Liver (tissue), 9 donors: Measurements from ENCODE around the gene ATG5. TPM values are rescaled to one million over a fixed set of nuclear protein-coding genes. Genes with fewer than 3 reads are reported as not detected.
"Not testable (repeated sequence)": the region's sequence is repeated elsewhere in the genome, so short reads cannot be mapped to it uniquely, and the experiment has no call there.

Experiments
- DNase-seq: peaks from one replicate; pipeline ENCODE4 v3.0.0-alpha.2; 2017; ENCODE audit warnings: low spot score
- H3K27ac ChIP-seq, 2 donors: one replicate each; pipeline ENCODE4 v1.7.0; 2013; ENCODE audit warnings: inconsistent platforms in 2 of 2, low read length in 2 of 2, control low read depth in 1 of 2, low read depth in 1 of 2, mild to moderate bottlenecking in 1 of 2
- H3K27me3 ChIP-seq, 4 donors: one replicate each; pipeline versions ENCODE4 v1.6.1 to v1.7.0; 2013; ENCODE audit warnings: low read length in 3 of 4, inconsistent platforms in 1 of 4, mild to moderate bottlenecking in 1 of 4, moderate library complexity in 1 of 4; ENCODE audit not compliant: control insufficient read depth in 4 of 4, insufficient read depth in 4 of 4
- H3K36me3 ChIP-seq, 4 donors: one replicate each; pipeline versions ENCODE4 v1.6.1 to v1.7.0; 2013; ENCODE audit warnings: low read length in 3 of 4, mild to moderate bottlenecking in 3 of 4, low read depth in 1 of 4, moderate library complexity in 1 of 4; ENCODE audit not compliant: control insufficient read depth in 4 of 4, insufficient read depth in 3 of 4
- H3K4me1 ChIP-seq, 4 donors: one replicate each; pipeline versions ENCODE4 v1.6.1 to v1.7.0; 2013; ENCODE audit warnings: low read length in 3 of 4, mild to moderate bottlenecking in 3 of 4, moderate library complexity in 1 of 4; ENCODE audit not compliant: control insufficient read depth in 4 of 4, insufficient read depth in 4 of 4
- H3K4me3 ChIP-seq, 3 donors: one replicate each; pipeline versions ENCODE4 v1.6.1 to v1.7.0; 2013; ENCODE audit warnings: low read length in 3 of 3, control low read depth in 1 of 3, low read depth in 1 of 3, mild to moderate bottlenecking in 1 of 3
- H3K9ac ChIP-seq, 2 donors: one replicate each; pipeline ENCODE4 v1.7.0; 2013; ENCODE audit warnings: low read length in 2 of 2, mild to moderate bottlenecking in 2 of 2, moderate library complexity in 2 of 2, control low read depth in 1 of 2, low read depth in 1 of 2
- H3K9me3 ChIP-seq, 4 donors: one replicate each; pipeline versions ENCODE4 v1.6.1 to v1.7.0; 2013; ENCODE audit warnings: low read length in 3 of 4; ENCODE audit not compliant: control insufficient read depth in 4 of 4
- ATF3 ChIP-seq: IDR thresholded peaks from 2 replicates; pipeline ENCODE4 v1.6.1; 2016; ENCODE audit warnings: antibody characterized with exemption
- CTCF ChIP-seq: fragments of 150-350 bp; IDR thresholded peaks from 2 replicates; pipeline ENCODE4 v1.5.1; 2017; ENCODE audit warnings: improper control_type of control experiment, low read depth, low read length; ENCODE audit not compliant: missing input control
- EGR1 ChIP-seq, 2 donors: IDR thresholded peaks; 2 replicates each; pipeline ENCODE4 v1.6.1; 2016 to 2018; ENCODE audit warnings: antibody characterized with exemption in 2 of 2, low read depth in 2 of 2
- FOXA1 ChIP-seq: IDR thresholded peaks from 2 replicates; pipeline ENCODE4 v1.6.1; 2016; ENCODE audit warnings: antibody characterized with exemption
- FOXA2 ChIP-seq: IDR thresholded peaks from 2 replicates; pipeline ENCODE4 v1.6.1; 2016; ENCODE audit warnings: antibody characterized with exemption
- GABPA ChIP-seq, 2 donors: IDR thresholded peaks in 1 of 2; conservative IDR thresholded peaks in 1 of 2; 2 replicates each; pipeline ENCODE4 v1.6.1; 2016; ENCODE audit warnings: antibody characterized with exemption in 2 of 2, mild to moderate bottlenecking in 1 of 2, moderate library complexity in 1 of 2
- HNF4A ChIP-seq, 2 donors: conservative IDR thresholded peaks; 2 replicates each; pipeline ENCODE4 v1.6.1; 2016; ENCODE audit warnings: antibody characterized with exemption in 2 of 2, mild to moderate bottlenecking in 2 of 2
- HNF4G ChIP-seq: IDR thresholded peaks from 2 replicates; pipeline ENCODE4 v1.6.1; 2016; ENCODE audit warnings: antibody characterized with exemption
- JUND ChIP-seq, 2 donors: IDR thresholded peaks; 2 replicates each; pipeline ENCODE4 v1.6.1; 2016; ENCODE audit warnings: antibody characterized with exemption in 2 of 2
- MAX ChIP-seq: IDR thresholded peaks from 2 replicates; pipeline ENCODE4 v1.6.1; 2016; ENCODE audit warnings: antibody characterized with exemption
- NR2F2 ChIP-seq: IDR thresholded peaks from 2 replicates; pipeline ENCODE4 v1.6.1; 2016; ENCODE audit warnings: antibody characterized with exemption
- RAD21 ChIP-seq, 2 donors: IDR thresholded peaks; 2 replicates each; pipeline ENCODE4 v1.6.1; 2016; ENCODE audit warnings: antibody characterized with exemption in 2 of 2, mild to moderate bottlenecking in 2 of 2
- REST ChIP-seq: IDR thresholded peaks from 2 replicates; pipeline ENCODE4 v1.6.1; 2016; ENCODE audit warnings: antibody characterized with exemption, mild to moderate bottlenecking
- SP1 ChIP-seq: IDR thresholded peaks from 2 replicates; pipeline ENCODE4 v1.6.1; 2018; ENCODE audit warnings: antibody characterized with exemption, mild to moderate bottlenecking
- TAF1 ChIP-seq: conservative IDR thresholded peaks from 2 replicates; pipeline ENCODE4 v1.6.1; 2016; ENCODE audit warnings: antibody characterized with exemption, mild to moderate bottlenecking
- WGBS: extraction: QIAGEN DNeasy Blood & Tissue Kit; methylation state at CpG from one replicate; pipeline ENCODE4 v1.1.7; 2013; 5-methylcytosine and 5-hydroxymethylcytosine counted together
- polyA plus RNA-seq, 2 donors: library from polyadenylated mRNA; stranded (reverse) in 1 of 2; unstranded in 1 of 2; fragments of 200-250 nt in 1 of 2; fragments of >200 nt in 1 of 2; fragmentation: Nextera tagmentation in 1 of 2; extraction: Ambion mirVana in 1 of 2; gene quantifications; one replicate each; pipeline versions ENCODE4 v1.2.1 to v1.2.3, GENCODE V29; 2013 to 2015
- total RNA-seq, 2 donors: library from RNA; depleted of rRNA; stranded (reverse); fragments of >200 nt; gene quantifications; one replicate each; pipeline ENCODE4 v1.2.3, GENCODE V29; 2014
- donor health status: healthy.
- donor health status: healthy.
- donor health status: healthy.
- donor health status: healthy.
- donor health status: healthy.

ATG5 gene
- total and polyA plus RNA-seq, 4 donors: 10.0 to 25.7 (median 19.7) TPM

- Histone ChIP-seq H3K36me3 (no peaks in the 10 kb centered on the region), H3K9me3 (no peaks in the 10 kb centered on the region), H3K27me3 (no peaks in the 10 kb centered on the region), H3K27ac (no peak overlapping the region), H3K9ac (no peak overlapping the region), H3K4me3 (no peak overlapping the region), H3K4me1 (no peaks in the 10 kb centered on the region)
- TF ChIP-seq RAD21 (IDR thresholded peaks at IDR 0.05) (no peak), EGR1 (IDR thresholded peaks at IDR 0.05; ENCODE audit: low read depth in 2 of 2) (no peak), SP1 (no peak), GABPA (IDR thresholded peaks at IDR 0.05 in 1 of 2, conservative IDR thresholded peaks at IDR 0.05 in 1 of 2) (no peak), FOXA1 (no peak), REST (no peak), FOXA2 (no peak), NR2F2 (no peak), ATF3 (no peak), HNF4A (conservative IDR thresholded peaks at IDR 0.05) (no peak), HNF4G (no peak), CTCF (no peak)
- 94% methylated on average over 8 of the region's 8 CpGs for WGBS
- DNase-seq: no peak
These were observed 171.2 kb downstream of the ATG5 start for GRCh38 chr6:106154326-106154725.

GRCh38 chr6:106152952-106153351 lies 172.6 kb downstream of the ATG5 start:
- Histone ChIP-seq H3K27me3 (no peaks in the 10 kb centered on the region), H3K27ac (no peak overlapping the region), H3K36me3 (no peaks in the 10 kb centered on the region), H3K4me3 (no peak overlapping the region), H3K4me1 (no peaks in the 10 kb centered on the region), H3K9ac (no peak overlapping the region), H3K9me3 (no peaks in the 10 kb centered on the region)
- TF ChIP-seq FOXA2 (no peak), TAF1 (no peak), GABPA (IDR thresholded peaks at IDR 0.05 in 1 of 2, conservative IDR thresholded peaks at IDR 0.05 in 1 of 2) (no peak), MAX (no peak), SP1 (no peak), FOXA1 (no peak), NR2F2 (no peak), HNF4G (no peak), JUND (IDR thresholded peaks at IDR 0.05) (no peak), HNF4A (conservative IDR thresholded peaks at IDR 0.05) (no peak), REST (no peak), EGR1 (IDR thresholded peaks at IDR 0.05; ENCODE audit: low read depth in 2 of 2) (no peak)
- 85% methylated on average over 4 of the region's 4 CpGs for WGBS
- no peak for DNase-seq

GRCh38 chr6:106152476-106152875 lies 173.1 kb downstream of the ATG5 start:
- not testable (repeated sequence) for H3K36me3 ChIP-seq, H3K4me3 ChIP-seq, H3K9ac ChIP-seq, H3K4me1 ChIP-seq, H3K9me3 ChIP-seq, DNase-seq, H3K27ac ChIP-seq, H3K27me3 ChIP-seq
- 79% methylated on average over 3 of the region's 3 CpGs for WGBS
